M059J (cell line): ENCODE measurements around the gene C4orf46. TPM values are rescaled to one million over a fixed set of nuclear protein-coding genes. Genes with fewer than 3 reads are reported as not detected.

Experiments used
- DNase-seq: peaks from one replicate; pipeline ENCODE4 v3.0.0-alpha.2; 2012; ENCODE audit warnings: low read depth
- total RNA-seq: library from RNA; depleted of rRNA; stranded (reverse); fragments of >200 nt; shearing (Covaris generic); gene quantifications from 2 replicates; pipeline ENCODE4 v1.2.3, GENCODE V29; 2014; rRNA removed

Gene C4orf46
- total RNA-seq, 1 experiment from 2014 or later = 34.6 TPM

- no peak for DNase-seq
These were observed 18.8 kb downstream of the C4orf46 start for GRCh38 chr4:158652920-158653319.

GRCh38 chr4:158649111-158649680 is 22.5 kb downstream of the C4orf46 start:
- DNase-seq = no peak

GRCh38 chr4:158644760-158645159 is 26.9 kb downstream of the C4orf46 start:
- DNase-seq = no peak

- no peak for DNase-seq
These were observed 27.3 kb downstream of the C4orf46 start for GRCh38 chr4:158644356-158644755.

- no peak for DNase-seq
These were observed 35.1 kb downstream of the C4orf46 start for GRCh38 chr4:158636619-158637018.

GRCh38 chr4:158630893-158631292 is 40.8 kb downstream of the C4orf46 start:
- DNase-seq = peak; percentile 81

GRCh38 chr4:158625544-158625943 is 46.1 kb downstream of the C4orf46 start:
- no peak for DNase-seq

GRCh38 chr4:158624889-158625478 is 46.7 kb downstream of the C4orf46 start:
- DNase-seq = peak; percentile 59

GRCh38 chr4:158622251-158622650 is 49.4 kb downstream of the C4orf46 start:
- peak; percentile 36 for DNase-seq

GRCh38 chr4:158621729-158622128 is 50.0 kb downstream of the C4orf46 start:
- no peak for DNase-seq

GRCh38 chr4:158617956-158618355 is 53.7 kb downstream of the C4orf46 start:
- DNase-seq = no peak

Other genes with a start within 250 kb of the C4orf46 start
- gene RXFP1, start 150.0 kb downstream of the C4orf46 start, total RNA-seq = 0.15 and 0.25 TPM in 2 replicates
- gene ETFDH, start 409 bp upstream of the C4orf46 start, total RNA-seq = 11.8 and 17.2 TPM in 2 replicates
- 40.1 and 41.4 TPM in 2 replicates for gene PPID, start 51.5 kb upstream of the C4orf46 start, total RNA-seq
- 6.8 and 15.2 TPM in 2 replicates for gene FNIP2, start 97.1 kb upstream of the C4orf46 start, total RNA-seq